ENCODE data around the gene TIMM22.
"Not testable (repeated sequence)": the region's sequence is repeated elsewhere in the genome, so short reads cannot be mapped to it uniquely, and the experiment has no call there.

TIMM22 gene

GRCh38 chr17:971861-972260 lies 25.1 kb upstream of the TIMM22 start:
- not testable (repeated sequence) for DNase-seq (ENCODE audit: low read depth in 4 of 4, low spot score in 1 of 4)

GRCh38 chr17:973053-973452 lies 23.9 kb upstream of the TIMM22 start:
- no peak for DNase-seq (ENCODE audit: low read depth in 4 of 4, low spot score in 1 of 4)

GRCh38 chr17:974778-975177 lies 22.2 kb upstream of the TIMM22 start:
- not testable (repeated sequence) for DNase-seq (ENCODE audit: low read depth in 4 of 4, low spot score in 1 of 4)

- DNase-seq (ENCODE audit: low read depth in 4 of 4, low spot score in 1 of 4), result no peak
Measured at GRCh38 chr17:975371-975915, 21.5 kb upstream of the TIMM22 start.

- DNase-seq (ENCODE audit: low read depth in 4 of 4, low spot score in 1 of 4), result no peak
Measured at GRCh38 chr17:976312-976711, 20.6 kb upstream of the TIMM22 start.

GRCh38 chr17:977166-977565 lies 19.8 kb upstream of the TIMM22 start:
- DNase-seq (ENCODE audit: low read depth in 4 of 4, low spot score in 1 of 4), result no peak

- no peak for DNase-seq (ENCODE audit: low read depth in 4 of 4, low spot score in 1 of 4)
Measured at GRCh38 chr17:978103-979093, 18.5 kb upstream of the TIMM22 start.

- DNase-seq (ENCODE audit: low read depth in 4 of 4, low spot score in 1 of 4), result no peak
Measured at GRCh38 chr17:979212-979538, 17.8 kb upstream of the TIMM22 start.

GRCh38 chr17:979539-980405 lies 17.2 kb upstream of the TIMM22 start, which contains the start of gene NXN:
NXN (minus strand) TSS chr17:979776.
- DNase-seq (ENCODE audit: low read depth in 4 of 4, low spot score in 1 of 4), result peak; percentile 79 to 92 (median 84)

- DNase-seq (ENCODE audit: low read depth in 4 of 4, low spot score in 1 of 4), result peak in 3 of 4 experiments; percentile 51 to 58 (median 52)
Measured at GRCh38 chr17:980406-981291, 16.3 kb upstream of the TIMM22 start.

GRCh38 chr17:981292-981658 lies 15.7 kb upstream of the TIMM22 start:
- DNase-seq (ENCODE audit: low read depth in 4 of 4, low spot score in 1 of 4), result no peak

GRCh38 chr17:983921-984320 lies 13.0 kb upstream of the TIMM22 start:
- no peak for DNase-seq (ENCODE audit: low read depth in 4 of 4, low spot score in 1 of 4)

- DNase-seq (ENCODE audit: low read depth in 4 of 4, low spot score in 1 of 4), result no peak
Measured at GRCh38 chr17:986322-986929, 10.5 kb upstream of the TIMM22 start.

- DNase-seq (ENCODE audit: low read depth in 4 of 4, low spot score in 1 of 4), result no peak
Measured at GRCh38 chr17:987931-988330, 9.0 kb upstream of the TIMM22 start.

GRCh38 chr17:988561-988960 lies 8.4 kb upstream of the TIMM22 start:
- no peak for DNase-seq (ENCODE audit: low read depth in 4 of 4, low spot score in 1 of 4)

GRCh38 chr17:992933-993332 lies 4.0 kb upstream of the TIMM22 start:
- DNase-seq (ENCODE audit: low read depth in 4 of 4, low spot score in 1 of 4), result no peak

- not testable (repeated sequence) for DNase-seq (ENCODE audit: low read depth in 4 of 4, low spot score in 1 of 4)
Measured at GRCh38 chr17:995324-995723, 1.6 kb upstream of the TIMM22 start.

- no peak for DNase-seq (ENCODE audit: low read depth in 4 of 4, low spot score in 1 of 4)
Measured at GRCh38 chr17:998111-998510, 1.2 kb downstream of the TIMM22 start.

- DNase-seq (ENCODE audit: low read depth in 4 of 4, low spot score in 1 of 4), result no peak
Measured at GRCh38 chr17:1000597-1001461, 3.9 kb downstream of the TIMM22 start.

All from stimulated activated CD4-positive, alpha-beta T cell treated with anti-CD3 and anti-CD28 coated beads, Interleukin-1b, Interleukin-23, amount 100 ng/mL, for 24 hours (primary cell).